Measurements from ENCODE around the gene FCN3.

The FCN3 gene

GRCh38 chr1:27358038-27358927 is 16.3 kb downstream of the FCN3 start:
- DNase-seq (ENCODE audit: low spot score), result no peak

GRCh38 chr1:27357281-27358037 is 17.2 kb downstream of the FCN3 start:
- peak; percentile 40 for DNase-seq (ENCODE audit: low spot score)

GRCh38 chr1:27356619-27357280 is 17.9 kb downstream of the FCN3 start:
- DNase-seq (ENCODE audit: low spot score), result no peak

GRCh38 chr1:27356277-27356618 is 18.4 kb downstream of the FCN3 start:
- DNase-seq (ENCODE audit: low spot score), result no peak

- DNase-seq (ENCODE audit: low spot score), result no peak
These were observed 18.9 kb downstream of the FCN3 start for GRCh38 chr1:27355683-27356082.

GRCh38 chr1:27353629-27354028 is 21.0 kb downstream of the FCN3 start:
- DNase-seq (ENCODE audit: low spot score), result no peak

- DNase-seq (ENCODE audit: low spot score), result no peak
These were observed 21.5 kb downstream of the FCN3 start for GRCh38 chr1:27353166-27353565.

- DNase-seq (ENCODE audit: low spot score), result no peak
These were observed 23.0 kb downstream of the FCN3 start for GRCh38 chr1:27351541-27352107.

GRCh38 chr1:27350663-27351540 is 23.7 kb downstream of the FCN3 start:
- DNase-seq (ENCODE audit: low spot score), result no peak

GRCh38 chr1:27349784-27350662 is 24.6 kb downstream of the FCN3 start:
- DNase-seq (ENCODE audit: low spot score), result peak; percentile 69

GRCh38 chr1:27348861-27349783 is 25.5 kb downstream of the FCN3 start:
- DNase-seq (ENCODE audit: low spot score), result peak; percentile 74

GRCh38 chr1:27346991-27347624 is 27.5 kb downstream of the FCN3 start:
- DNase-seq (ENCODE audit: low spot score), result peak; percentile 54

- no peak for DNase-seq (ENCODE audit: low spot score)
These were observed 28.3 kb downstream of the FCN3 start for GRCh38 chr1:27346357-27346756.

- no peak for DNase-seq (ENCODE audit: low spot score)
These were observed 29.4 kb downstream of the FCN3 start for GRCh38 chr1:27345272-27345671.

GRCh38 chr1:27343639-27344025 is 31.0 kb downstream of the FCN3 start:
- no peak for DNase-seq (ENCODE audit: low spot score)

GRCh38 chr1:27342778-27343638 is 31.6 kb downstream of the FCN3 start:
- peak; percentile 83 for DNase-seq (ENCODE audit: low spot score)

GRCh38 chr1:27342391-27342777 is 32.2 kb downstream of the FCN3 start:
- DNase-seq (ENCODE audit: low spot score), result peak; percentile 26

Data from SW480 (cell line).